AG20443 (cell line): ENCODE data around the gene OPCML.

Source experiments
- DNase-seq: peaks from one replicate; pipeline ENCODE4 v3.0.0; 2012; ENCODE audit warnings: low spot score, mixed read lengths

Gene OPCML

GRCh38 chr11:132981131-132981956, 551.0 kb downstream of the OPCML start:
- DNase-seq: no peak

DNA sequence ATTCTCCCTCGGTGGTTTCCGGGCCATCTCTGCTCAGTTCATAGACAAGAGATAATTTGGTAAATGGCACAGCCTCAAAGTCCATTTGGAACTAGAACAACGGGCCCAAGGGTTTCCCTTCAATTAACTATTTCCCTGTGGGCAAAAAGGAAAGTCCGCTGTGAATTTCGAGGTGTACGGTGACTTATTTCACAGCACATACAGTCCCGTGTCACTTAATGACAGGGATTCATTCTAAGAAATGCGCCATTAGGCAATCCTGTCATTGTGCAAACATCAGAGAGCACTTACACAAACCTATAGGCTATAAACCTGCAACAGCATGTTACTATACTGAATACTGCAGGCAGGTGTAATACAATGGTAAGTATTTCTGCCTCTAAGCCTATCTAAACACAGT, 551.6 kb downstream of the OPCML start:
- DNase-seq: no peak

GRCh38 chr11:132977746-132978145, 554.6 kb downstream of the OPCML start:
- DNase-seq: no peak

GRCh38 chr11:132977241-132977640, 555.1 kb downstream of the OPCML start:
- no peak for DNase-seq

DNA sequence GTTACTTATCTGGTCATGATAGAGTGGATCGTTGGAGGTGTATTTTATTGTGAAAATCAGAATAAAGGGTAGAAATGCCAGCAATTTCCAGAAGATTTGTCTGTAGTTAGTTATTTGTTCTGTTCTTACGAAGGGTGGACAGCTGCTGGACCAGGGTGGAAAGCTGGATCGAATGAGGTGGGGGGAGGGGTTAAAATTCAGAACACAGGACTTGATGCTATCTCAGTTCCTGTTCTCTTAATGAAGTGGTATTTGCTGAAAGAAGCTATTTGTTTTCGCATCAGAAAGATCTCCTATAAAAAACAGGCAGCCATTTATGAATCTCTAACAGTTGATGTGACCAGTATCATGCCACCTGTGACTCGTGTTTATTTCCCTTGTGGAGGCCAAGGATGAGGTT, 556.2 kb downstream of the OPCML start:
- DNase-seq: no peak

DNA sequence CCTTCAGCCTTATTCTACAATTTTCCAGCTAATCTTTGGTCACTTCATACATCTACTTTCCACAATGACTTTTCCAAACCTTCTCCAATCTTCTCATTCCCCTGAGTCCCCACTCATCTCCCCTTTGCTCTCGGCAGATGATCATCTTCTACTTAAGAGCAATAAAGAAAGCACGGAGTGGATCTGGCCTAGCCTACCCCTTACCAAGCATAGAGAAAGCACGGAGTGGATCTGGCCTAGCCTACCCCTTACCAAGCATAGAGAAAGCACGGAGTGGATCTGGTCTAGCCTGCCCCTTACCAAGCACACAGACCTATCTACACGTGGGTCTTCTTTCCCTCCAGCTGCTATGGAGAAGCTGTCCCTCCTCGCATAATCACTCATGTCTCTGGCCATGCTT, 558.6 kb downstream of the OPCML start:
- DNase-seq: no peak

DNA sequence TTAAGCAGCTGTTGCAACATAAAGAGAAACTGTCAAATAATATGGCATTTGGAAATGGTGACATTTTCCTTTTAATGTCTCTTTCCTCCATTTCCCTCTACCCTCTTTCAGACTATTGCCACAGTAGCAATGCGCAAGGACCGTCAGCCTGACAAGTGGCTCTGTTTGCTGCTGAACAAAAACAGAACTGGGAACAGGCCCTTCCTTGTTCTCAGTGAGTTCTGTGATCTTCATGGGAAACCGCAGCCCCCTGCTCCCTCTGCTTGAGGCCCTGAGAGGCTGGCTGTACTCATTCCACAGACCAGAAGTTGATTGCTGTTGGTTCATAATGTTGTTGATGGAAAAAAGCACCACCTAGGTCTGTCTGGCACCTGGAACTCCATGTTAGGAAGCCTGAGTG, 559.7 kb downstream of the OPCML start:
- no peak for DNase-seq

- DNase-seq: no peak
Measured at GRCh38 chr11:132971351-132971750, 561.0 kb downstream of the OPCML start.

GRCh38 chr11:132969892-132970291, 562.4 kb downstream of the OPCML start:
- DNase-seq: no peak

DNA sequence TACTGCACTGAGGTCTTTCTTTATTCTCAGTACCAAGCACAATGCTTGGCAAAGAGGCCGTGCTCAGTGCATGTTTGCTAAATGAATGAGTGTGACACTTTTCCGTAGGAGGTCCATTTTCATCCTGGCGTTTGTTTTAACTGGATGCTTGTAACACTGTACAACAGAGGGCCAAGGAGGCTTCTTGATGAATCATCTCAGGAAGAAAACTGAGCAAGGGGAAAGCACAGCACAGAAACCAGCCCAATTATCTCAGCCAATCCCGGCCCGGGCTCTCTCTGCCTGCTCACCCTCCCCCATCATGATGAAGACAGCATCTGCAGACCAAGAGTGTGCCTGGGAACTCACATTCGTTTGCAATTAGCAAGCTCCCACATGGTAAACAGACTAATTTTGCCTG, 570.3 kb downstream of the OPCML start:
- peak; percentile 96 for DNase-seq

DNA sequence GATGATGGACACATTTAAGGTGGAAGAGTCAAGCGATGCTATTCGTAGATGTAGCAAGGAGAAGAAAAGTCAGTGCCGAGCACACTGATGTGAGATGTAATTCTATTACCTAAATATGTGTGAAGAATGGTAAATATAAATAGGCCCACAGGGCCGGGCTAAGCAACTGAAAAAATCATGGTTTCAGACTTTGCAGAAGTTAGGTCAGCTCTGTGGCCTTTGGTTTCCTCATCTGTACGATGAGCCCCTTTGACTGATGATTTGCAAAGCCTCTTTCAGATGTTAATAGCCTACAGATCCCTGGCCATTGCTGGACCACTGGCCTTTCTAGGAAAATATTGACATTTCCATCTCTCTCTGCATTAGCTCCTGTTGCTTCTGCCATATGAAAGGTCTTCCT, 570.8 kb downstream of the OPCML start:
- DNase-seq: no peak

GRCh38 chr11:132960273-132961078, 571.8 kb downstream of the OPCML start:
- DNase-seq: no peak

DNA sequence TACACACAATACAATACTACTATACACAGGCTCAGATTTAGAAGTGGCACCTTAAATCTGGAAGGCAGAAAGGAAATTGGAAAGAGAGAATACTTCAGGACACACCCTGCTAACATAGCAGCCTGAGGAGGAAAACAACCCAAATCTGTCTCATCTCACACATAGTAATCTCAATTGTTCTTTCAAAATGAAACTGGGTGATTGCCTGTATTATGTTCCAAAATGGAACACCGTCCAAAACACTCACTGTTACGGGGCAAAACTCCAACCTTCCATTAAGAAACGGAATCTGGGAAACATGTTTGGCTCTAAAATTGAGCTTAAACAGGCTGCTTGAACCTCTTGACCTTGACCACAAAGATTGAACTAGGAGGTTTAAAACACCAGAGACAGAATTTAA, 572.6 kb downstream of the OPCML start:
- DNase-seq: no peak

DNA sequence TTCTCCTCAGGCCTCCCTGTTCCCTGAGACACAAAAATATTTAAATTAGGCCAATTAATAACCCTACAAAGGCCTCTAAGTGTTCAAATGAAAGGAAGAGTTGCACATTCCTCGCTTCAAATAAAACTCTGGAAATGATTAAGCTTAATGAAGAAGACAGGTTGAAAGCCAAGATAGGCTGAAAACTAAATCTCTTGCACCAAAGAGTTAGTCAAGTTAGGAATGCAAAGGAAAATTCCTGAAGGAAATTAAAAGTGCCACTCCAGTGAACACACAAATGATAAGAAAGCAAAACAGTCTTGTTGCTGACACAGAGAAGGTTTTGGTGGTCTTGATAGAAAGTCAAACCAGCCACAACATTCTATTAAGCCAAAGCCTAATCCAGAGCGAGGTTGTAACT, 574.4 kb downstream of the OPCML start:
- no peak for DNase-seq

- no peak for DNase-seq
Measured at GRCh38 chr11:132948252-132948651, 584.0 kb downstream of the OPCML start.

DNA sequence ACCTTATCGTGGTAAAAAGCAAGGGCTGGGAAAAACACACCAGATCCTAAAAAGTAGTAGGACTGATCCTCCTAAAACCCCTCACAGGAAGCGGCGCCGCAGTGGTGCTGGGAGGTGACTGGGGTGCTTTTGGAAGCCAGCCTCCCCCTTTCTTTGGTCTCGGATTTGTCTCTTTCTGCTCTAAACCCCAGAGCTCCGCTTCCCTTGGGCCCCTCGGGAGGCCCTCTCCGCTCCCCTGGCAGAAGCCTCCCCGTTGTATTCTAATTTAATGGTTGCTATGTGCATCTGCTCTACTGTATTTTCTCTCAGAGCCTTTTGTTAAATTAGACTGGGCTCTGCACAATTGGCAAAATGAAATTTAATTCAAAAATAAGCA, 587.7 kb downstream of the OPCML start:
- DNase-seq: no peak

DNA sequence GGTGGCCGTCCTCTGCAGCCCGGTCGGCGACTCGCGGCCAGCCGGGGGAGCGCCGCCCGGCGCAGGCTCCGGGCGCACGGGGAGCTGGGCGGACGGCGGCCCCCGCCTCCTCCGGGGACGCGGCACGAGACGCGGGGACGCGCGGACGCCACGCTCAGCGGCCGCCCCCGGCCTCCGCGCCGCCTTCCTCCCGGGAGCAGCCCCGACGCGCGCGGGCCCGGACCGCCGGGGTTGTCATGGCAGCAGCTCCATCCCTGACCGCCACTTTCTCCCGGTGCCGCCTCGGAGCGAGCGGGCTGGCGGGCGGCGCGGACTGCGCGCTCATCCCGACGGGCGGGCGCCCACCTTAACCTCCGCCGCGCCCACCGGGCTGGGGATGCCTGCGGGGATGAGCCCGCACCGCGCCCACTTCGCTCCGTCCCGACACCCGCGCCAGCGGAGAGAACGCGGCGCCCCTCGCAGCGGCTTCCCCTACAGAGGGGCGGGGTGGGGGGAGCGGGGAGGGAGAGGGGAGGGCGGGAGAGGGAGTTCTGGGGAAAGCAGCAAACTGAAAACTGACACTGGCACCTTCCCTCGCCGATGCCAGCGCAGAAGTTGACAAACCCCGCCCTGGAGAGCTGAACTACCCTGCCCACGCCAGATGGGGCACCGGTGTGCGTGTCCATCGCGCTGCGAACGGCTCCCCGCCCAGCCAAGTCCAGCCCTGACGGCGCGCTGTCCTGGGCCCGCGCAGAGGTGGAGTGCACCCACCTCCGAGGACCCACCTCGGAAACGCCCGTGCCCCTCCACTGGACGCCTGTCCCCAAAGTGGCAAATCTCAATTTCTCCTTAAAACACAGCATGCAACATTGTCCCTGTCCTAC, 588.4 kb downstream of the OPCML start:
- peak; percentile 65 for DNase-seq

- no peak for DNase-seq
Measured at GRCh38 chr11:132943357-132943705, 589.0 kb downstream of the OPCML start.

DNA sequence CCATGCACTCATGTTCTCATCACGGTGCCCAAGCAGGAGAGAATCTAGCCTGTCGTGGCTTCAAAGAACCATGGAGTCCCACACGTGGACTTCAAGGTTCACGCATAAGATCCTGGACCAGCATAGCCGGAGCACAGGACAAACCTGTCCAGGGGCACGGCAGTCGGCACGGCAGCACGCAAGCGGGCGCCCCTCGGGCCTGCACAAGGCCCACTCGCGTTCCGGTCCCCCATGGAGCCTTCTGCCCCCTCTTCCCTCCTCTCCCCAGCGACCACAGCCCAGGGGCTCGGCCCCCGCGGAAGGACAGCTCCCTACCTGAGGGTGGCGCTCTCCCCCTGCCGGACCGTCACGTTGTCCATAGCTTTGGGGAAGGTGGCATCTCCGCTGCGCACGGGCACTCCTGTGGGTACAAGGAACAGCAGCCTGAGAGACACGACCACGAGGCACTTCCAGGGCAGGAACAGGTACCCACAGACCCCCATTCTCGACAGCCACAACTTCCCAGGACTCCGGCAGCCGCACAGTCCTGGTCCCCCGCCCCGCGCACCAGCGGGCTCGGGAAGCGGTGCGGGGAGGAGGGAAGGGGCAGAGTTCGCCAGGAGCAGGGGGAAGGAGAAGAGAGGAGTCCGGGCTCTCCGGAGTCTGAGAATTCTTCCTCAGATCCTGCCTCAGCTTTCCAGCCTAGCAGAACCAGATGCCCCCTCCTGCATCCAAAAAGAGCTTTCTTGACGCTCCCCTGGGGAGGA, 589.5 kb downstream of the OPCML start:
- no peak for DNase-seq

DNA sequence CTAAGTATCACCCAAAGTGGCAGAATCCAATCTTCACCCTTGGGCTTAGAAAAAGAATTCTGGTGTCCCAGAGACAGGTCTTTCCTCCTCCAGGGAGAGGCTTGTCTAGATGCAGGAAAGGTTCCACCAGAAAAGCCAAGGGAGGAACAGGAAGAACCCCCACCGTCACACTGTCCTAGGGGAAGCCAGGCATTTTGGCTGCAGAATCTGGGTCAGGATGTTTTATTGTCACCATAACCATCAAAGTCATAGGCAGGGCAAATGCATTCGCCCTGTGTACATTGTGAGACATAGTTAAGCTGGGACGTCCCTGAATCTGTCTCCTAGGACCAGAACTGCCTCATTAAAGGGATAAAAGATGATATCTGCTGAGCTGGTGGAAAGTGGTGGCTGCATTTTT, 590.5 kb downstream of the OPCML start:
- no peak for DNase-seq

DNA sequence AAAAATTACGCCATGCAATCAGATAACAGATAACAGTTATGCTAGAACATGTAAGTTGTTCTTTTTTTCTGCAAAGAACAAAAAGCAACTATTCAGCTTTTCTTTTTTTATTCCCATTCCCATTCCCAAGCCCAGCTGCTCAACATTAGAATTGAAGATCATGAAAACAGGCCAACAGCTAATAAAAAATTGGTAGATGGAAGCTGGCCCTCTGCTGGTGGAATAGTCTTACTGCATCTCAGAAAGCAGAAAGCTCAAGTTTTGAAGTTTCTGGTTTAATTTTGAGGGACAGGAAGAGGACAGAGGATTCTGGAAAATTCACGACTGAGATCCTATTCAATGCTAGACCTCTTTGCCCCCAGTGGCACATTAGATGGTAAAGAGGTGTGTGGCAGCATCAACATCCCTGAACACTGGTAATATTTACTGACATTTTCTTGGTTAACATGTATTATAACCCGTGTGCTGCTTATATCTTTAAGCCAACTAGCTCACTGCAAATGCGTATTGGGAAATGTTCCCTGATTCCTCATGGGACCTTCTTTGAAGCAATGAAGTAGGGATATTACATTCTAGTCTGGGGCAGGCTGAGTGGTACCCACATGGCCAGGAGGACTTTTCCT, 591.2 kb downstream of the OPCML start:
- peak; percentile 47 for DNase-seq
